ENCODE data around the gene RPS27A.

GRCh38 chr2:55225481-55226020 lies 6.9 kb upstream of the RPS27A start:
- TF ChIP-seq POLR2AphosphoS5 (IDR thresholded peaks at IDR 0.05; ENCODE audit: low read depth, low read length), result no peak
- no peak for TF ChIP-seq SIN3A (IDR thresholded peaks at IDR 0.05; ENCODE audit: borderline replicate concordance, insufficient read depth, low read length)
- no peak for TF ChIP-seq FOXP2 (optimal IDR thresholded peaks at IDR 0.05; ENCODE audit: borderline replicate concordance, extremely low read depth, extremely low read length, insufficient read depth)
- TF ChIP-seq, protein P1, sequence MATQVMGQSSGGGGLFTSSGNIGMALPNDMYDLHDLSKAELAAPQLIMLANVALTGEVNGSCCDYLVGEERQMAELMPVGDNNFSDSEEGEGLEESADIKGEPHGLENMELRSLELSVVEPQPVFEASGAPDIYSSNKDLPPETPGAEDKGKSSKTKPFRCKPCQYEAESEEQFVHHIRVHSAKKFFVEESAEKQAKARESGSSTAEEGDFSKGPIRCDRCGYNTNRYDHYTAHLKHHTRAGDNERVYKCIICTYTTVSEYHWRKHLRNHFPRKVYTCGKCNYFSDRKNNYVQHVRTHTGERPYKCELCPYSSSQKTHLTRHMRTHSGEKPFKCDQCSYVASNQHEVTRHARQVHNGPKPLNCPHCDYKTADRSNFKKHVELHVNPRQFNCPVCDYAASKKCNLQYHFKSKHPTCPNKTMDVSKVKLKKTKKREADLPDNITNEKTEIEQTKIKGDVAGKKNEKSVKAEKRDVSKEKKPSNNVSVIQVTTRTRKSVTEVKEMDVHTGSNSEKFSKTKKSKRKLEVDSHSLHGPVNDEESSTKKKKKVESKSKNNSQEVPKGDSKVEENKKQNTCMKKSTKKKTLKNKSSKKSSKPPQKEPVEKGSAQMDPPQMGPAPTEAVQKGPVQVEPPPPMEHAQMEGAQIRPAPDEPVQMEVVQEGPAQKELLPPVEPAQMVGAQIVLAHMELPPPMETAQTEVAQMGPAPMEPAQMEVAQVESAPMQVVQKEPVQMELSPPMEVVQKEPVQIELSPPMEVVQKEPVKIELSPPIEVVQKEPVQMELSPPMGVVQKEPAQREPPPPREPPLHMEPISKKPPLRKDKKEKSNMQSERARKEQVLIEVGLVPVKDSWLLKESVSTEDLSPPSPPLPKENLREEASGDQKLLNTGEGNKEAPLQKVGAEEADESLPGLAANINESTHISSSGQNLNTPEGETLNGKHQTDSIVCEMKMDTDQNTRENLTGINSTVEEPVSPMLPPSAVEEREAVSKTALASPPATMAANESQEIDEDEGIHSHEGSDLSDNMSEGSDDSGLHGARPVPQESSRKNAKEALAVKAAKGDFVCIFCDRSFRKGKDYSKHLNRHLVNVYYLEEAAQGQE (IDR thresholded peaks at IDR 0.05; ENCODE audit: insufficient read depth in 1 of 2, low read depth in 2 of 2, low read length in 2 of 2), result no peak
